ENCODE measurements around the gene TMPRSS9. TPM values are rescaled to one million over a fixed set of nuclear protein-coding genes. Genes with fewer than 3 reads are reported as not detected.

TMPRSS9 gene
- total RNA-seq, 4 donors from 2014 or later = 0.13 to 0.78 TPM; not detected in 2

DNA sequence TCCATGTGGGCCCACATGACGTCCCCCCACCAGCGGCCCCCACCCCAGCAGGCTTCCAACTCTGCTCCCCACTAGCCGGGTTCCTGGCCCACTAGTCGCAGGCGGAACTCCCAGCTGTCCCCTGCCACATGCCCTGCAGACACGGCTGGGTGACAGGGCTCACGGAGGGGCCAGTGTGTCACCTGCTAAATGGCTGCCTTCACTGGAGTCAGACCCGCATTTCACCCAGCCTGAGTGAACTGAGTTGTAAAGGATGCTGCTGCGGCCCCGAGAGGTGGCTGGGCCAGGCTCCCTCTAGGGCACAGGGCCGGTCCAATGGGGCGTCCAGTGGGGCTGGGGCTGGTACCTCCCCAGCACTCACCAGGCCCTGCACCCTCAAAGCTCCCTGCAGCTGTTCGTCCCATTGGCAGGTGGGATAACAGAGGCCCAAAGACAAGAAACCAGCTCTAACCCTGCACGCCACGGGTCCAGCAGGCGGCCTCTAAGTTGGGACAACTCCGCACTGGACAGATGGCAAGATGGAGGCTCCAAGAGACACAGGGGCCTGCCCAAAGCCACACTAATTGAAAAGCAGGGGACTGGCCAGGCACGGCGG lies 93.5 kb downstream of the TMPRSS9 start:
- no peak for DNase-seq
- intact Hi-C loops (cut with DNase I) = no loop called here
- no peaks in the 10 kb centered on the region for H3K27me3 ChIP-seq

DNA sequence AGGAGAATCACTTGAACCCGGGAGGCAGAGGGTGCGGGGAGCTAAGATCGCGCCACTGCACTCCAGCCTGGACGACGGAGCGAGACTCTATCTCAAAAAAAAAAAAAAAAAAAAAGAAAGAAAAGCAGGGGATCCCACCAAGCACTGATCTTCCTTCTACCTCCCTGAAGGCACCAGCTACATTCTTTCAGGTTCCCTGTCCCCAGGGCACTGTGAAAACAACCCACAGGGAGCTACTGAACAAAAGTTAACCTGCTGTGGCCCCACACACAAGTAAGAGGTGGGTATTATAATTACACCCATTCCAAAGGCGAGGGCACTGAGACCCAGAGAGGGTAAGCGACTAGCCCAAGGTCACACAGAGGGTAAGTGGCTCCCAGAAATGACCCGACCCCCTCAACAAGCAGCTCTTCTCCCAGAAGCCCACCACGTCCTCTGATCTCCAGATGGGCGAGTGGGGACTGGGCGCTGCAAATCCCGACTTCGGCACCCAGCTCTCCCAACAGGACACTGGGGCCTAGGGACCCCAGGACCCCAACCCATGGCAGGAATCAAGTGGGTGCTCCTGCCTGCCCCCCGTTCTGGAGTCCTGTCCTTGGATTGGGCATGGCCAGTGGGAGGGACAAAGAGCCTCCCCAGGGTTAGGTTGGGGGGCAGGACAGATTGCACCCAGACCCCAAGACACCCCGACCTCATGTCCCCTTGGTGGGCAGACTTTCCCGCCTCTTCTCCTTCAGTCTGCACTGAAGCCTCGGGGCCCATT lies 94.3 kb downstream of the TMPRSS9 start:
- Histone ChIP-seq H3K36me3 (no peaks in the 10 kb centered on the region), H3K4me3 (replicated peaks in 1 of 3) (no peak overlapping the region), H3K27me3 (no peaks in the 10 kb centered on the region), H3K27ac (no peak overlapping the region), H3K4me1 (peaks cover 7 to 12% of the 10 kb centered on the region in 2 donors), H3K9me3 (no peaks in the 10 kb centered on the region)
- 88 to 93% methylated on average over 18 to 19 of the region's 19 CpGs for WGBS, 2 donors
- no peak for DNase-seq
- no peak for TF ChIP-seq POLR2A (IDR thresholded peaks at IDR 0.05)
- TF ChIP-seq, protein P1, sequence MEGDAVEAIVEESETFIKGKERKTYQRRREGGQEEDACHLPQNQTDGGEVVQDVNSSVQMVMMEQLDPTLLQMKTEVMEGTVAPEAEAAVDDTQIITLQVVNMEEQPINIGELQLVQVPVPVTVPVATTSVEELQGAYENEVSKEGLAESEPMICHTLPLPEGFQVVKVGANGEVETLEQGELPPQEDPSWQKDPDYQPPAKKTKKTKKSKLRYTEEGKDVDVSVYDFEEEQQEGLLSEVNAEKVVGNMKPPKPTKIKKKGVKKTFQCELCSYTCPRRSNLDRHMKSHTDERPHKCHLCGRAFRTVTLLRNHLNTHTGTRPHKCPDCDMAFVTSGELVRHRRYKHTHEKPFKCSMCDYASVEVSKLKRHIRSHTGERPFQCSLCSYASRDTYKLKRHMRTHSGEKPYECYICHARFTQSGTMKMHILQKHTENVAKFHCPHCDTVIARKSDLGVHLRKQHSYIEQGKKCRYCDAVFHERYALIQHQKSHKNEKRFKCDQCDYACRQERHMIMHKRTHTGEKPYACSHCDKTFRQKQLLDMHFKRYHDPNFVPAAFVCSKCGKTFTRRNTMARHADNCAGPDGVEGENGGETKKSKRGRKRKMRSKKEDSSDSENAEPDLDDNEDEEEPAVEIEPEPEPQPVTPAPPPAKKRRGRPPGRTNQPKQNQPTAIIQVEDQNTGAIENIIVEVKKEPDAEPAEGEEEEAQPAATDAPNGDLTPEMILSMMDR (IDR thresholded peaks at IDR 0.05) = no peak
- intact Hi-C loops (cut with DNase I) = no loop called here

More for the DNA sequence above, 93.5 kb downstream of the TMPRSS9 start:
- no peak overlapping the region for H3K4me3 ChIP-seq (replicated peaks in 1 of 3)
- no peak for TF ChIP-seq POLR2A (IDR thresholded peaks at IDR 0.05)
- TF ChIP-seq, protein P1 (IDR thresholded peaks at IDR 0.05) = no peak
- H3K27ac ChIP-seq = no peak overlapping the region
- H3K4me1 ChIP-seq = peaks cover 7 to 12% of the 10 kb centered on the region in 2 donors
- no peaks in the 10 kb centered on the region for H3K36me3 ChIP-seq
- no peaks in the 10 kb centered on the region for H3K9me3 ChIP-seq
- WGBS, 2 donors = 95 to 96% methylated on average over 10 to 14 of the region's 19 CpGs

DNA sequence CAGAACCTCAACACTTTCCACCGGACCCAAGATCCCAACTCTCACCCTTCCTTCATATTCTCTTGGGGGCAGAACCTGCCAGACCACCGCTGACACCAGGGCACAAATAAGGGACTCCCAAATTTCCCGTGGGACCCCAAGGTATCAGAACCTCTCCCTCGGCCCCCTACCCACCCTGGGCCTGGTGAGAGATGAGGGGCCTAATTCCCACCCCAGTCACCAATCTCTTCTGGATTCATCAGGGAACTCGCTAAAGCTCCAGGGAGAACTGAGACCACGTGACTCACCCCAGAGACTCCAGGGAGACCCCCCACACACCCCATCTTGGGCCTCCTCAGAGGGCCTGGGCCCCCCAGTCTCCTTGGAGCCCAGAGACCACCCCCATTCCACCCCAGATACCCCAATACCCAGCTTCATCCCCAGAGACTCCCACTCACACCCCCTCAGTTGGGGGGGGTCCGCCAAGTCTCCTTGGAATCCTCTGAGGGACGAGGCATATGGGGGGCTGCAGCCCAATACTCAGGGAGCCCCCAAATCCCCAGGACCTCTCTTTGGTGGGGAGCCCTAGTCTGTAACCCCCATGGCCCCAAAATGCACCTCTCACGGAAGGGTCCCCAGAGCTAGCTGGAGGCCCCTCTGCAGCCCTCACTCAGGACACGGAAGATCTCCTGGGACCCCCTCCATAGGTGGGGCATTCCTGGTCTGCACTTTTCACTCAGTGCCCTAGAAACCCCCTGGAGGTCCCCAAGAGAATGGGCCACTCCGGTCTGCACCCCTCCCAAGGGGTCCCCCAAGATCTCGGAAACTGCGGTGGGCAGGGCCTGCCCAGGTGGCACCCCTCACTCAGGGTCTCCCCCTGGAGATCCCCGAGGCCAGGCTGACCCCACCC lies 95.1 kb downstream of the TMPRSS9 start:
- intact Hi-C loops (cut with DNase I) = no loop called here
- Histone ChIP-seq H3K27ac (peak overlapping the region in 1 of 3 donors; percentile 48), H3K4me3 (replicated peaks in 1 of 3) (peak overlapping the region in 1 of 3 donors; percentile 98), H3K36me3 (no peaks in the 10 kb centered on the region), H3K4me1 (peaks cover 7 to 12% of the 10 kb centered on the region in 2 donors), H3K9me3 (no peaks in the 10 kb centered on the region), H3K27me3 (no peaks in the 10 kb centered on the region)
- TF ChIP-seq, protein P1 (IDR thresholded peaks at IDR 0.05) = no peak
- TF ChIP-seq POLR2A (IDR thresholded peaks at IDR 0.05) = no peak
- no peak for DNase-seq
- 85 to 91% methylated on average over 10 to 11 of the region's 14 CpGs for WGBS, 2 donors

DNA sequence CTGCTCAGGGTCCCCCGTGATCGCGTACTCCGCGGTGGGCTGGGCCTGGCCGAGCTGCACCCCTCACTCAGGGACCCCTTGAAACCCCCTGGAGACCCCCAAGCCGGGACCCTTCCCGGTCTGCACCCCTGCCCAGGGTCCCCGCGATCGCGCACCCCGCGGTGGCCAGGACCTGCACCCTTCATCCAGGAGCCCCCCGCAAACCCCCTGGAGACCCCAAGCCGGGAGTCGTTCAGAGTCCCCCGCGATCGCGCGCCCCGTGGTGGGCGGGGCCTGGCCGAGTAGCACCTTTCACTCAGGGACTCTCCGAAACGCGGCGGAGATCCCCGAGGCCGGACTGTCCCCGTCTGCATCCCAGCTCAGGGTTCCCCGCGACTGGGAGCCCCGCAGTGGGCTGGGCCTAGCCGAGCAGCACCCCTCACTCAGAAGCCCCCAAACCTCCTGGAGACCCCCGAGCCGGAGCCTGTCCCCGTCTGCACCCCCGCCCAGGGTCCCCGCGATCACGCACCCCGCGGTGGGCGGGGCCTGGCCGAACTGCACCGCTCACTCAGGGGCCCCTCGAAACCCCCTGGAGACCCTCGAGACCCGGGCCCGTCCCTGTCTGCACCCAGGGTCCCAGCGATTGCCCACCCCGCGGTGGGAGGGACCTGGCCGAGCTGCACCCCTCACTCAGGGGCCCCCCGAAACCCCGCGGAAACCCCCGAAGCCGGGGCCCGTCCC lies 95.9 kb downstream of the TMPRSS9 start:
- 0 to 2% methylated on average over 8 to 19 of the region's 62 CpGs for WGBS, 2 donors
- H3K4me3 ChIP-seq (replicated peaks in 1 of 3) = peak overlapping the region; percentile 42 to 98 (median 81)
- TF ChIP-seq POLR2A (IDR thresholded peaks at IDR 0.05) = no peak
- TF ChIP-seq, protein P1 (IDR thresholded peaks at IDR 0.05) = no peak
- H3K27me3 ChIP-seq = no peaks in the 10 kb centered on the region
- peak; percentile 47 for DNase-seq
- no peaks in the 10 kb centered on the region for H3K9me3 ChIP-seq
- peak overlapping the region in 1 of 3 donors; percentile 48 for H3K27ac ChIP-seq
- peaks cover 7 to 12% of the 10 kb centered on the region in 2 donors for H3K4me1 ChIP-seq
- intact Hi-C loops (cut with DNase I) = no loop called here
- no peaks in the 10 kb centered on the region for H3K36me3 ChIP-seq

Data from thyroid gland (tissue), 4 donors.